HepG2 (cell line): ENCODE results near the gene CDA. TPM values are rescaled to one million over a fixed set of nuclear protein-coding genes. Genes with fewer than 3 reads are reported as not detected.

ENCODE experiments used
- ATAC-seq: fragments of 200-7000 bp; cut with Tn5 transposase; 3 replicates; pipeline ENCODE4 v1.9.1; 2020; ENCODE audit warnings: mild to moderate bottlenecking, moderate library complexity
- BruUV-seq: library from RNA; stranded (reverse); fragments of 400-500 nt; replicated peaks from 2 replicates; lab custom pipeline; 2021; lab: Mats Ljungman, UMichigan
- CTCF ChIA-PET: fragments of 300-600 bp; formaldehyde crosslinking; extraction: SDS; loops from one replicate; lab custom pipeline; 2021; ENCODE audit warnings: low total read pairs, inconsistent platforms, low intra/inter-chr PET ratio; lab: Yijun Ruan, JAX
- POLR2A ChIA-PET: fragments of 350-600 bp; sonication (Branson Sonifier 250); formaldehyde crosslinking; loops from one replicate; lab custom pipeline; 2020; ENCODE audit warnings: antibody characterized with exemption, inconsistent platforms; lab: Yijun Ruan, JAX
- DNase-seq: peaks from one replicate; pipeline ENCODE4 v3.0.0-alpha.2; 2015; ENCODE audit warnings: low spot score
- FAIRE-seq: peaks from 3 replicates; lab custom pipeline; 2011; peaks lifted over from hg19 to GRCh38; lab: Jason Lieb, UNC
- H2AFZ ChIP-seq: one replicate; pipeline ENCODE4 v1.6.1; 2011; ENCODE audit warnings: low read length, inconsistent platforms
- H3K27ac ChIP-seq: fragments of 300-600 bp; 3 replicates; pipeline ENCODE4 v1.8.0; 2011; ENCODE audit warnings: mixed run types, mild to moderate bottlenecking, mixed read lengths, low read length, inconsistent platforms; ENCODE audit not compliant: insufficient read depth; ENCODE audit errors: extremely low read length
- H3K27me3 ChIP-seq, 2 experiments: fragments of 200-600 bp in 1 of 2; 2 replicates in 1 of 2; 3 replicates in 1 of 2; pipeline versions ENCODE4 v1.6.0 to v1.8.0; 2011; ENCODE audit warnings: low read length in 2 of 2, mild to moderate bottlenecking in 2 of 2, moderate library complexity in 2 of 2, inconsistent platforms in 1 of 2; ENCODE audit not compliant: insufficient read depth in 2 of 2, control insufficient read depth in 1 of 2
- H3K36me3 ChIP-seq, 2 experiments: fragments of 200-600 bp in 1 of 2; replicated peaks in 1 of 2; 2 replicates in 1 of 2; 3 replicates in 1 of 2; pipeline versions ENCODE4 v1.5.1 to v1.8.0; 2011; ENCODE audit warnings: low read length in 2 of 2, inconsistent platforms in 1 of 2; ENCODE audit not compliant: insufficient read depth in 2 of 2, control insufficient read depth in 1 of 2
- H3K4me1 ChIP-seq: 2 replicates; pipeline ENCODE4 v1.5.1; 2012; ENCODE audit warnings: low read length, inconsistent platforms; ENCODE audit not compliant: insufficient read depth
- H3K4me2 ChIP-seq: 2 replicates; pipeline ENCODE4 v1.6.0; 2011; ENCODE audit warnings: low read depth, low read length, inconsistent platforms
- H3K4me3 ChIP-seq, 3 experiments: fragments of 200-600 bp in 1 of 3; sonication (generic), shearing (Covaris generic) in 1 of 3; replicated peaks in 1 of 3; 2 replicates each; pipeline ENCODE4 v1.5.1; 2011 to 2016; ENCODE audit warnings: low read length in 3 of 3, inconsistent platforms in 2 of 3, low read depth in 2 of 3, mild to moderate bottlenecking in 2 of 3, control low read depth in 1 of 3, mixed read lengths in 1 of 3; ENCODE audit not compliant: insufficient read depth in 1 of 3
- H3K79me2 ChIP-seq: one replicate; pipeline ENCODE4 v1.6.1; 2011; ENCODE audit warnings: low read length, inconsistent platforms; ENCODE audit not compliant: insufficient read depth
- H3K9ac ChIP-seq: 2 replicates; pipeline ENCODE4 v1.6.0; 2011; ENCODE audit warnings: mild to moderate bottlenecking, low read depth, low read length, inconsistent platforms; ENCODE audit not compliant: insufficient read depth
- H3K9me3 ChIP-seq: 2 replicates; pipeline ENCODE4 v1.5.1; 2012; ENCODE audit warnings: mild to moderate bottlenecking, low read length
- H4K20me1 ChIP-seq: 2 replicates; pipeline ENCODE4 v1.6.0; 2011; ENCODE audit warnings: inconsistent platforms, mild to moderate bottlenecking, low read length, moderate library complexity; ENCODE audit not compliant: insufficient read depth
- ATF7-NPFF ChIP-seq: sonication (generic); formaldehyde crosslinking; IDR thresholded peaks from 2 replicates; pipeline ENCODE4 v1.8.1; 2023; ENCODE audit warnings: mild to moderate bottlenecking, low read depth, missing genetic modification reagents, moderate library complexity
- HMGXB4 ChIP-seq, 2 experiments: sonication (generic) in 1 of 2; formaldehyde crosslinking in 1 of 2; IDR thresholded peaks; 2 replicates each; pipeline versions ENCODE4 v1.4.0 to v1.6.1; 2018 to 2020; ENCODE audit warnings: missing genetic modification reagents in 2 of 2, borderline replicate concordance in 1 of 2, low read depth in 1 of 2, mild to moderate bottlenecking in 1 of 2, missing biosample characterization in 1 of 2
- NCOR1 ChIP-seq: fragments of 200-600 bp; sonication (generic); IDR thresholded peaks from 2 replicates; pipeline ENCODE4 v1.7.0; 2017; ENCODE audit warnings: antibody characterized with exemption, low read length, borderline replicate concordance
- REXO4 ChIP-seq: sonication (generic); formaldehyde crosslinking; IDR thresholded peaks from 2 replicates; pipeline ENCODE4 v1.8.0; 2022; ENCODE audit warnings: missing genetic modification reagents, mild to moderate bottlenecking, borderline replicate concordance
- SOX6 ChIP-seq, 2 experiments: fragments of 450-650 bp in 1 of 2; sonication (generic) in 1 of 2; formaldehyde crosslinking in 1 of 2; IDR thresholded peaks; 2 replicates each; pipeline versions ENCODE4 v1.4.0 to v1.6.1; 2017 to 2020; ENCODE audit warnings: antibody characterized with exemption in 1 of 2, mild to moderate bottlenecking in 1 of 2, missing genetic modification reagents in 1 of 2
- TEAD3 ChIP-seq: optimal IDR thresholded peaks from 2 replicates; pipeline ENCODE3; 2016; ENCODE audit warnings: borderline replicate concordance
- WIZ ChIP-seq: sonication (generic); formaldehyde crosslinking; IDR thresholded peaks from 2 replicates; pipeline ENCODE4 v1.5.1; 2020; ENCODE audit warnings: mild to moderate bottlenecking, missing genetic modification reagents
- ZNF563 ChIP-seq: sonication (generic); formaldehyde crosslinking; IDR thresholded peaks from 2 replicates; pipeline ENCODE4 v1.8.0; 2022; ENCODE audit warnings: mild to moderate bottlenecking, moderate library complexity, missing genetic modification reagents
- ZNF781 ChIP-seq: sonication (generic); formaldehyde crosslinking; IDR thresholded peaks from 2 replicates; pipeline ENCODE4 v1.5.1; 2020; ENCODE audit warnings: borderline replicate concordance, mild to moderate bottlenecking, missing genetic modification reagents; ENCODE audit errors: not compliant biosample characterization
- WGBS: methylation state at CpG from one replicate; pipeline ENCODE4 v1.1.6; 2017; ENCODE audit warnings: low lambda C conversion rate; 5-methylcytosine and 5-hydroxymethylcytosine counted together
- in situ Hi-C: cut with HindIII; loops from 2 replicates; pipeline ENCODE4 v1.10.0; 2017; ENCODE audit warnings: low pct_unique_long_range_greater_than_20kb; ENCODE audit not compliant: extremely low pct_ligation_motif_present
- intact Hi-C: fragments of 100-400 bp; cut with micrococcal nuclease; formaldehyde crosslinking; loops from one replicate; pipeline ENCODE4 v1.10.0; 2022; ENCODE audit not compliant: unreplicated experiment
- polyA plus RNA-seq, 8 experiments: library from polyadenylated mRNA; depleted of rRNA in 3 of 8; stranded (reverse) in 7 of 8; unstranded in 1 of 8; fragments of >200 nt; fragmentation: Illumina TruSeq in 4 of 8; extraction: Trizol in 4 of 8; gene quantifications; 2 replicates each; pipeline versions ENCODE4 v1.2.1 to v1.2.3, GENCODE V29; 2011 to 2016; ENCODE audit warnings: low read depth in 4 of 8, missing spikeins in 1 of 8, mixed read lengths in 1 of 8; ENCODE audit not compliant: insufficient read depth in 1 of 8
- total RNA-seq, 5 experiments: library from RNA; depleted of rRNA; stranded (reverse); fragments of >200 nt; fragmentation: Illumina TruSeq; extraction: Trizol; gene quantifications; 2 replicates each; pipeline ENCODE4 v1.2.3, GENCODE V29; 2016; ENCODE audit warnings: low read depth in 1 of 5
- TF ChIP-seq, protein P1 (sequence below): sonication (generic); formaldehyde crosslinking; IDR thresholded peaks from 2 replicates; pipeline ENCODE4 v1.4.0; 2020; ENCODE audit warnings: missing genetic modification reagents, borderline replicate concordance
- TF ChIP-seq, protein P2 (sequence below): sonication (generic); formaldehyde crosslinking; IDR thresholded peaks from 2 replicates; pipeline ENCODE4 v1.4.0; 2020; ENCODE audit warnings: missing genetic modification reagents, borderline replicate concordance
- TF ChIP-seq, protein P3 (sequence below): sonication (generic); formaldehyde crosslinking; IDR thresholded peaks from 2 replicates; pipeline ENCODE4 v1.4.0; 2020; ENCODE audit warnings: missing genetic modification reagents, borderline replicate concordance
- TF ChIP-seq, protein P4 (sequence below): sonication (generic); formaldehyde crosslinking; IDR thresholded peaks from 2 replicates; pipeline ENCODE4 v1.8.0; 2022; ENCODE audit warnings: missing genetic modification reagents, low read depth, mild to moderate bottlenecking, borderline replicate concordance

Gene CDA
- total and polyA plus RNA-seq, 2 of the 13 experiments (the other 11 are each of a cell fraction or from before 2014, with no cell fraction given), result 0.66 to 2.1 TPM

GRCh38 chr1:20593756-20594155 is 4.9 kb downstream of the CDA start:
- H3K4me2 ChIP-seq, result no peak overlapping the region
- TF ChIP-seq, protein P1, sequence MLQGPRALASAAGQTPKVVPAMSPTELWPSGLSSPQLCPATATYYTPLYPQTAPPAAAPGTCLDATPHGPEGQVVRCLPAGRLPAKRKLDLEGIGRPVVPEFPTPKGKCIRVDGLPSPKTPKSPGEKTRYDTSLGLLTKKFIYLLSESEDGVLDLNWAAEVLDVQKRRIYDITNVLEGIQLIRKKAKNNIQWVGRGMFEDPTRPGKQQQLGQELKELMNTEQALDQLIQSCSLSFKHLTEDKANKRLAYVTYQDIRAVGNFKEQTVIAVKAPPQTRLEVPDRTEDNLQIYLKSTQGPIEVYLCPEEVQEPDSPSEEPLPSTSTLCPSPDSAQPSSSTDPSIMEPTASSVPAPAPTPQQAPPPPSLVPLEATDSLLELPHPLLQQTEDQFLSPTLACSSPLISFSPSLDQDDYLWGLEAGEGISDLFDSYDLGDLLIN, result no peak
- no peak for TF ChIP-seq SOX6 (IDR thresholded peaks at IDR 0.05)
- TF ChIP-seq SOX6 (CRISPR knock-in tag; IDR thresholded peaks at IDR 0.05), result no peak
- TF ChIP-seq REXO4 (CRISPR knock-in tag), result no peak
- no peak for TF ChIP-seq ATF7-NPFF (CRISPR knock-in tag)
- no peak for TF ChIP-seq HMGXB4 (CRISPR knock-in tag; IDR thresholded peaks at IDR 0.05; ENCODE audit: borderline replicate concordance in 1 of 2, low read depth in 1 of 2)
- no peak for TF ChIP-seq ZNF563
- no peak for TF ChIP-seq NCOR1
- TF ChIP-seq, protein P2, sequence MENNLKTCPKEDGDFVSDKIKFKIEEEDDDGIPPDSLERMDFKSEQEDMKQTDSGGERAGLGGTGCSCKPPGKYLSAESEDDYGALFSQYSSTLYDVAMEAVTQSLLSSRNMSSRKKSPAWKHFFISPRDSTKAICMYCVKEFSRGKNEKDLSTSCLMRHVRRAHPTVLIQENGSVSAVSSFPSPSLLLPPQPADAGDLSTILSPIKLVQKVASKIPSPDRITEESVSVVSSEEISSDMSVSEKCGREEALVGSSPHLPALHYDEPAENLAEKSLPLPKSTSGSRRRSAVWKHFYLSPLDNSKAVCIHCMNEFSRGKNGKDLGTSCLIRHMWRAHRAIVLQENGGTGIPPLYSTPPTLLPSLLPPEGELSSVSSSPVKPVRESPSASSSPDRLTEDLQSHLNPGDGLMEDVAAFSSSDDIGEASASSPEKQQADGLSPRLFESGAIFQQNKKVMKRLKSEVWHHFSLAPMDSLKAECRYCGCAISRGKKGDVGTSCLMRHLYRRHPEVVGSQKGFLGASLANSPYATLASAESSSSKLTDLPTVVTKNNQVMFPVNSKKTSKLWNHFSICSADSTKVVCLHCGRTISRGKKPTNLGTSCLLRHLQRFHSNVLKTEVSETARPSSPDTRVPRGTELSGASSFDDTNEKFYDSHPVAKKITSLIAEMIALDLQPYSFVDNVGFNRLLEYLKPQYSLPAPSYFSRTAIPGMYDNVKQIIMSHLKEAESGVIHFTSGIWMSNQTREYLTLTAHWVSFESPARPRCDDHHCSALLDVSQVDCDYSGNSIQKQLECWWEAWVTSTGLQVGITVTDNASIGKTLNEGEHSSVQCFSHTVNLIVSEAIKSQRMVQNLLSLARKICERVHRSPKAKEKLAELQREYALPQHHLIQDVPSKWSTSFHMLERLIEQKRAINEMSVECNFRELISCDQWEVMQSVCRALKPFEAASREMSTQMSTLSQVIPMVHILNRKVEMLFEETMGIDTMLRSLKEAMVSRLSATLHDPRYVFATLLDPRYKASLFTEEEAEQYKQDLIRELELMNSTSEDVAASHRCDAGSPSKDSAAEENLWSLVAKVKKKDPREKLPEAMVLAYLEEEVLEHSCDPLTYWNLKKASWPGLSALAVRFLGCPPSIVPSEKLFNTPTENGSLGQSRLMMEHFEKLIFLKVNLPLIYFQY, result no peak
- TF ChIP-seq ZNF781 (CRISPR knock-in tag), result no peak
- no peak for TF ChIP-seq WIZ (CRISPR knock-in tag)
- TF ChIP-seq TEAD3 (CRISPR knock-in tag), result no peak
- TF ChIP-seq, protein P3, sequence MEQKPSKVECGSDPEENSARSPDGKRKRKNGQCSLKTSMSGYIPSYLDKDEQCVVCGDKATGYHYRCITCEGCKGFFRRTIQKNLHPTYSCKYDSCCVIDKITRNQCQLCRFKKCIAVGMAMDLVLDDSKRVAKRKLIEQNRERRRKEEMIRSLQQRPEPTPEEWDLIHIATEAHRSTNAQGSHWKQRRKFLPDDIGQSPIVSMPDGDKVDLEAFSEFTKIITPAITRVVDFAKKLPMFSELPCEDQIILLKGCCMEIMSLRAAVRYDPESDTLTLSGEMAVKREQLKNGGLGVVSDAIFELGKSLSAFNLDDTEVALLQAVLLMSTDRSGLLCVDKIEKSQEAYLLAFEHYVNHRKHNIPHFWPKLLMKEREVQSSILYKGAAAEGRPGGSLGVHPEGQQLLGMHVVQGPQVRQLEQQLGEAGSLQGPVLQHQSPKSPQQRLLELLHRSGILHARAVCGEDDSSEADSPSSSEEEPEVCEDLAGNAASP (CRISPR knock-in tag), result no peak
- TF ChIP-seq, protein P4, sequence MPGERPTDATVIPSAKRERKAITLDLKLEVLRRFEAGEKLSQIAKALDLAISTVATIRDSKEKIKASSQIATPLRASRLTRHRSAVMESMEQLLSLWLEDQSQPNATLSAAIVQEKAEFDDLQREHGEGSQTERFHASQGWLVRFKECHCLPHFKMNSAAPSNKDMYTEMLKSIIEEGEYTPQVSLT, result no peak
- TF ChIP-seq, all 625 proteins: peak for 0
- H3K27ac ChIP-seq, result no peak overlapping the region
- no peak overlapping the region for H2AFZ ChIP-seq
- no peaks in the 10 kb centered on the region for H4K20me1 ChIP-seq
- H3K9me3 ChIP-seq, result no peaks in the 10 kb centered on the region
- DNase-seq (no peak), ATAC-seq (no peak), FAIRE-seq (no peak)
- in situ Hi-C loops (no loop called here), intact Hi-C loops (no loop called here)
- H3K4me1 ChIP-seq, result peaks cover 23% of the 10 kb centered on the region
- WGBS, result 77% methylated on average over 5 of the region's 5 CpGs
- no peak overlapping the region for H3K9ac ChIP-seq
- peaks cover 1 to 10% of the 10 kb centered on the region in 2 experiments; a peak in 3 of 5 replicates for H3K27me3 ChIP-seq
- H3K36me3 ChIP-seq, result no peaks in the 10 kb centered on the region
- BruUV-seq, result no TSS peak
- no peak overlapping the region for H3K4me3 ChIP-seq
- H3K79me2 ChIP-seq, result no peaks in the 10 kb centered on the region
- ChIA-PET CTCF (no interaction called here), POLR2A (no interaction called here)
